Measurements from ENCODE around the gene TCP10L.

- no peak for TF ChIP-seq CTCF (IDR thresholded peaks at IDR 0.05)
- no peak for TF ChIP-seq POLR2A (IDR thresholded peaks at IDR 0.05)
Observed at GRCh38 chr21:32538147-32538792, 47.1 kb downstream of the TCP10L start.
